HCT116 (cell line): Measurements from ENCODE around the gene BAHCC1. TPM values are rescaled to one million over a fixed set of nuclear protein-coding genes. Genes with fewer than 3 reads are reported as not detected.

Source experiments
- ATAC-seq: fragments of 200-7000 bp; cut with Tn5 transposase; 2 replicates; pipeline ENCODE4 v1.9.1; 2020; ENCODE audit warnings: mild to moderate bottlenecking, moderate library complexity
- BruUV-seq: library from RNA; stranded (reverse); fragments of 400-500 nt; replicated peaks from 2 replicates; lab custom pipeline; 2021; lab: Mats Ljungman, UMichigan
- CTCF ChIA-PET: fragments of 300-600 bp; sonication (Branson Sonifier 250); formaldehyde crosslinking; loops from one replicate; lab custom pipeline; 2021; ENCODE audit warnings: antibody characterized with exemption; lab: Charles Lee
- POLR2A ChIA-PET: fragments of 300-600, 350-600 bp; sonication (Branson Sonifier 250); formaldehyde crosslinking; loops from one replicate; lab custom pipeline; 2021; ENCODE audit warnings: antibody characterized with exemption; lab: Charles Lee
- RAD21 ChIA-PET, 2 experiments: fragments of 300-600 bp; sonication (Branson Sonifier 250); formaldehyde crosslinking; loops; one replicate each; lab custom pipeline; 2023; ENCODE audit warnings: low total read pairs in 2 of 2; ENCODE audit not compliant: uncharacterized antibody in 2 of 2, unreplicated experiment in 2 of 2, low non-redundant PET in 1 of 2; lab: Charles Lee
- DNase-seq: peaks from one replicate; pipeline ENCODE4 v3.0.0-alpha.2; 2010; ENCODE audit warnings: low read depth, low spot score
- H2AFZ ChIP-seq: fragments of 200-600 bp; shearing (Covaris generic), sonication (generic); 2 replicates; pipeline ENCODE4 v1.6.1; 2017; ENCODE audit warnings: low read depth, mixed run types, mixed read lengths, antibody characterized with exemption, low read length; ENCODE audit not compliant: poor library complexity, severe bottlenecking
- H3K27ac ChIP-seq: 2 replicates; pipeline ENCODE4 v1.5.1; 2012; ENCODE audit warnings: low read depth, low read length
- H3K27me3 ChIP-seq: fragments of 200-600 bp; sonication (generic); 2 replicates; pipeline ENCODE4 v1.6.1; 2016; ENCODE audit warnings: mixed run types, low read length, mixed read lengths; ENCODE audit not compliant: insufficient read depth
- H3K36me3 ChIP-seq, 2 experiments: fragments of 200-500 bp in 1 of 2; fragments of 200-600 bp in 1 of 2; sonication (Bioruptor generic) in 1 of 2; sonication (generic) in 1 of 2; 2 replicates each; pipeline versions ENCODE4 v1.5.1 to v1.6.1; 2014 to 2016; ENCODE audit warnings: low read length in 2 of 2, inconsistent platforms in 1 of 2, mixed read lengths in 1 of 2, mixed run types in 1 of 2; ENCODE audit not compliant: insufficient read depth in 2 of 2, control insufficient read depth in 1 of 2
- H3K4me1 ChIP-seq, 2 experiments: fragments of 200-600 bp in 1 of 2; sonication (generic) in 1 of 2; 2 replicates each; pipeline versions ENCODE4 v1.5.1 to v1.6.1; 2012 to 2017; ENCODE audit warnings: low read length in 2 of 2, inconsistent platforms in 1 of 2, mild to moderate bottlenecking in 1 of 2, mixed read lengths in 1 of 2, mixed run types in 1 of 2, moderate library complexity in 1 of 2; ENCODE audit not compliant: insufficient read depth in 2 of 2, control insufficient read depth in 1 of 2
- H3K4me2 ChIP-seq: fragments of 200-600 bp; sonication (generic); 2 replicates; pipeline ENCODE4 v1.6.1; 2017; ENCODE audit warnings: mixed run types, low read length, mixed read lengths
- H3K4me3 ChIP-seq, 2 experiments: fragments of 200-600 bp in 1 of 2; sonication (generic) in 1 of 2; replicated peaks in 1 of 2; 2 replicates each; pipeline ENCODE4 v1.5.1; 2011 to 2016; ENCODE audit warnings: low read length in 2 of 2, control low read depth in 1 of 2, low read depth in 1 of 2, mild to moderate bottlenecking in 1 of 2, mixed read lengths in 1 of 2, mixed run types in 1 of 2
- H3K79me2 ChIP-seq: fragments of 200-600 bp; sonication (generic); 2 replicates; pipeline ENCODE4 v1.6.1; 2017; ENCODE audit warnings: mild to moderate bottlenecking, mixed run types, low read length, moderate library complexity, mixed read lengths; ENCODE audit not compliant: insufficient read depth
- H3K9ac ChIP-seq: fragments of 200-600 bp; sonication (generic); 2 replicates; pipeline ENCODE4 v1.6.1; 2016; ENCODE audit warnings: low read length, mixed read lengths
- H3K9me2 ChIP-seq: fragments of 200-600 bp; sonication (generic), shearing (Covaris generic); 2 replicates; pipeline ENCODE4 v1.6.1; 2017; ENCODE audit warnings: mixed run types, mild to moderate bottlenecking, moderate library complexity; ENCODE audit not compliant: insufficient read depth
- H3K9me3 ChIP-seq, 2 experiments: fragments of 200-500 bp in 1 of 2; fragments of 200-600 bp in 1 of 2; sonication (Bioruptor generic) in 1 of 2; sonication (generic) in 1 of 2; 2 replicates each; pipeline ENCODE4 v1.6.1; 2014 to 2017; ENCODE audit warnings: low read length in 2 of 2, mixed read lengths in 2 of 2, inconsistent platforms in 1 of 2, low read depth in 1 of 2, mild to moderate bottlenecking in 1 of 2, mixed run types in 1 of 2, moderate library complexity in 1 of 2; ENCODE audit not compliant: control insufficient read depth in 1 of 2, insufficient read depth in 1 of 2
- H4K20me1 ChIP-seq: fragments of 200-600 bp; sonication (generic), shearing (Covaris generic); 2 replicates; pipeline ENCODE4 v1.6.1; 2017; ENCODE audit warnings: mixed run types, mild to moderate bottlenecking, moderate library complexity; ENCODE audit not compliant: insufficient read depth
- CBX3 ChIP-seq: IDR thresholded peaks from 2 replicates; pipeline ENCODE4 v1.6.1; 2012; ENCODE audit warnings: low read depth
- CEBPB ChIP-seq: IDR thresholded peaks from 2 replicates; pipeline ENCODE4 v1.6.1; 2012; ENCODE audit warnings: low read depth
- EZH2 ChIP-seq: fragments of 200-600 bp; sonication (generic); IDR thresholded peaks from 2 replicates; pipeline ENCODE4 v1.6.1; 2017; ENCODE audit warnings: antibody characterized with exemption, mixed run types
- JUND ChIP-seq: IDR thresholded peaks from 2 replicates; pipeline ENCODE4 v1.6.1; 2012
- POLR2AphosphoS5 ChIP-seq: IDR thresholded peaks from 2 replicates; pipeline ENCODE4 v1.6.1; 2011; ENCODE audit warnings: mild to moderate bottlenecking, low read depth, low read length, moderate library complexity
- SIN3A ChIP-seq: IDR thresholded peaks from 2 replicates; pipeline ENCODE4 v1.6.1; 2012; ENCODE audit warnings: low read depth
- SP1 ChIP-seq: IDR thresholded peaks from 2 replicates; pipeline ENCODE4 v1.6.1; 2012; ENCODE audit warnings: low read depth
- SRF ChIP-seq: IDR thresholded peaks from 2 replicates; pipeline ENCODE4 v1.6.1; 2012; ENCODE audit warnings: low read depth
- intact Hi-C: fragments of 100-400 bp; cut with micrococcal nuclease; formaldehyde crosslinking; loops from 2 replicates; pipeline ENCODE4 v1.10.0; 2022
- total RNA-seq: library from RNA; stranded (reverse); gene quantifications from one replicate; pipeline ENCODE4 v1.2.1, GENCODE V29; 2021; ENCODE audit not compliant: unreplicated experiment
- TF ChIP-seq, protein P1 (sequence below): IDR thresholded peaks from 2 replicates; pipeline ENCODE4 v1.6.1; 2011; ENCODE audit warnings: mild to moderate bottlenecking, low read length, moderate library complexity; ENCODE audit not compliant: insufficient replicate concordance; ENCODE audit errors: extremely low read depth
- TF ChIP-seq, protein P2 (sequence below): IDR thresholded peaks from 2 replicates; pipeline ENCODE4 v1.6.1; 2012; ENCODE audit warnings: low read depth
- TF ChIP-seq, protein P3 (sequence below): IDR thresholded peaks from 2 replicates; pipeline ENCODE4 v1.6.1; 2012

Gene BAHCC1
- total RNA-seq, 1 experiment from 2014 or later: 45.2 TPM

DNA sequence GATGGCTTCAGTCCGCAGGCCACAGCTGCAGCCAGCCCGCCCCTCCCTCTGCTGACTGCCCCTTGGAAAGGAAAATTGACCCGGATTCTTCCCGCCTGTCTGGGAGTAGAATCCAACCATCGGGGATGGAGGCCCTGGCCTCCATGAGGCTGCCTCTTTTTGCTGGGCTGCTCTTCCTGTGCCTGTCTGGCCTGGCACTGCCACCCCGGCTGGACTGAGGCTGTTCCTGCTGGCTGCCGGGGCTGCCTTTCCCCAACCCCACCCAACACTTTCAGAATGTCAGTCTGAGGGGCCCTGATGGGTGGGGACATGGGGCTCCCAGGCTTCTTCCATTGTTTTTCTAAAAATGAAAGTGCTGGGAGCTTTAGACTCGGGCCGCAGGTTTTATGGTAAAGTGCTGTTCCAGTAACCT lies 7.3 kb downstream of the BAHCC1 start:
- ATAC-seq (no peak), DNase-seq (no peak)
- TF ChIP-seq JUND: no peak
- no peak for TF ChIP-seq SRF
- TF ChIP-seq POLR2AphosphoS5: no peak
- TF ChIP-seq, protein P1, sequence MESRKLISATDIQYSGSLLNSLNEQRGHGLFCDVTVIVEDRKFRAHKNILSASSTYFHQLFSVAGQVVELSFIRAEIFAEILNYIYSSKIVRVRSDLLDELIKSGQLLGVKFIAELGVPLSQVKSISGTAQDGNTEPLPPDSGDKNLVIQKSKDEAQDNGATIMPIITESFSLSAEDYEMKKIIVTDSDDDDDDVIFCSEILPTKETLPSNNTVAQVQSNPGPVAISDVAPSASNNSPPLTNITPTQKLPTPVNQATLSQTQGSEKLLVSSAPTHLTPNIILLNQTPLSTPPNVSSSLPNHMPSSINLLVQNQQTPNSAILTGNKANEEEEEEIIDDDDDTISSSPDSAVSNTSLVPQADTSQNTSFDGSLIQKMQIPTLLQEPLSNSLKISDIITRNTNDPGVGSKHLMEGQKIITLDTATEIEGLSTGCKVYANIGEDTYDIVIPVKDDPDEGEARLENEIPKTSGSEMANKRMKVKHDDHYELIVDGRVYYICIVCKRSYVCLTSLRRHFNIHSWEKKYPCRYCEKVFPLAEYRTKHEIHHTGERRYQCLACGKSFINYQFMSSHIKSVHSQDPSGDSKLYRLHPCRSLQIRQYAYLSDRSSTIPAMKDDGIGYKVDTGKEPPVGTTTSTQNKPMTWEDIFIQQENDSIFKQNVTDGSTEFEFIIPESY: no peak
- TF ChIP-seq CEBPB: no peak
- TF ChIP-seq EZH2: no peak
- Histone ChIP-seq H3K9ac (no peak overlapping the region), H3K27ac (peak overlapping the region; percentile 99), H2AFZ (no peak overlapping the region), H3K79me2 (peaks cover 73% of the 10 kb centered on the region), H3K9me3 (no peaks in the 10 kb centered on the region), H3K36me3 (no peaks in the 10 kb centered on the region; a peak in 1 of 4 replicates), H3K4me1 (peaks cover 23 to 28% of the 10 kb centered on the region in 2 experiments), H4K20me1 (no peaks in the 10 kb centered on the region), H3K27me3 (no peaks in the 10 kb centered on the region), H3K4me3 (no peak overlapping the region), H3K9me2 (no peaks in the 10 kb centered on the region), H3K4me2 (no peak overlapping the region)
- POLR2A ChIA-PET: no interaction called here
- RAD21 ChIA-PET: interaction anchor here (0.6 to 1.4 kb wide), 2 partner anchors 27 to 82 kb away, joined by 4 to 5 read pairs; no protein-coding TSS in a partner anchor
- no TSS peak for BruUV-seq
- CTCF ChIA-PET: interaction anchor here (1.3 to 1.7 kb wide), 2 partner anchors 17 to 20 kb away, joined by 3 to 8 read pairs; no protein-coding TSS in a partner anchor
- intact Hi-C loops: loop anchor here (2.0 kb wide), 1 partner anchor 70 kb away; no protein-coding TSS in a partner anchor

DNA sequence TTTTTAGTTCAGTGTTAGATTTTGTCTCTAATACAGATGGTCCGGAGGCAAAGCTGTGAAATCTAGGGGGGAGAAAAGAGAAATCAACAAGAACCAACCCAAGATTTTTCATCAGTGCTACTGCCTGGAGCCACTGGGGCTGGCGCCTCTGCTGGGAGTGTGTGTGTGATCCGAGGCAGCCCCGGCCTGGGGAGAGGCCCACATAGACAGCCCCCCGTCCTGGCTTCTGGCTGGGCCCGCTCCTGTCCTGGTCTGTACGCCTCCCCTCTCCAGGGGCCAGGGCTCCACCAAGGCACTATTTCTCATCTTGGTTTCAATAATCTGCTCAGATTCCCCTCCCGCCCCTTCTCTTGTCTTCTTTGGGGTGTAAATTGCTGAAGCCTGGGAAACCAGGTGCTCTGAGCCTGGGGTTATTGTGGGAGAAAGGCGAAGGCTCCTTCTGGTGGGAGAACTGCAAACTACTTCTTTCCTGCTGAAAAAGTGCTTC lies 7.8 kb downstream of the BAHCC1 start:
- Histone ChIP-seq H3K9ac (no peak overlapping the region), H3K4me2 (no peak overlapping the region), H3K79me2 (peaks cover 68% of the 10 kb centered on the region), H3K27me3 (no peaks in the 10 kb centered on the region), H3K4me1 (peaks cover 19 to 24% of the 10 kb centered on the region in 2 experiments), H3K9me3 (no peaks in the 10 kb centered on the region), H3K27ac (peak overlapping the region; percentile 99; the same call in 1 of the 2 replicates), H3K36me3 (no peaks in the 10 kb centered on the region; a peak in 1 of 4 replicates), H2AFZ (no peak overlapping the region), H4K20me1 (no peaks in the 10 kb centered on the region), H3K4me3 (no peak overlapping the region), H3K9me2 (no peaks in the 10 kb centered on the region)
- DNase-seq (no peak), ATAC-seq (no peak)
- CTCF ChIA-PET: interaction anchor here (1.3 to 1.7 kb wide), 2 partner anchors 16 to 20 kb away, joined by 3 to 8 read pairs; no protein-coding TSS in a partner anchor
- BruUV-seq: no TSS peak
- intact Hi-C loops: loop anchor here (2.0 kb wide), 1 partner anchor 70 kb away; no protein-coding TSS in a partner anchor
- RAD21 ChIA-PET: interaction anchor here in 1 of 2 experiments (0.6 kb wide), 1 partner anchor 26 kb away, joined by 5 read pairs; no protein-coding TSS in a partner anchor
- POLR2A ChIA-PET: no interaction called here
- TF ChIP-seq SP1 (no peak), SIN3A (no peak), CBX3 (no peak), CEBPB (no peak), SRF (no peak)
- TF ChIP-seq, protein P2, sequence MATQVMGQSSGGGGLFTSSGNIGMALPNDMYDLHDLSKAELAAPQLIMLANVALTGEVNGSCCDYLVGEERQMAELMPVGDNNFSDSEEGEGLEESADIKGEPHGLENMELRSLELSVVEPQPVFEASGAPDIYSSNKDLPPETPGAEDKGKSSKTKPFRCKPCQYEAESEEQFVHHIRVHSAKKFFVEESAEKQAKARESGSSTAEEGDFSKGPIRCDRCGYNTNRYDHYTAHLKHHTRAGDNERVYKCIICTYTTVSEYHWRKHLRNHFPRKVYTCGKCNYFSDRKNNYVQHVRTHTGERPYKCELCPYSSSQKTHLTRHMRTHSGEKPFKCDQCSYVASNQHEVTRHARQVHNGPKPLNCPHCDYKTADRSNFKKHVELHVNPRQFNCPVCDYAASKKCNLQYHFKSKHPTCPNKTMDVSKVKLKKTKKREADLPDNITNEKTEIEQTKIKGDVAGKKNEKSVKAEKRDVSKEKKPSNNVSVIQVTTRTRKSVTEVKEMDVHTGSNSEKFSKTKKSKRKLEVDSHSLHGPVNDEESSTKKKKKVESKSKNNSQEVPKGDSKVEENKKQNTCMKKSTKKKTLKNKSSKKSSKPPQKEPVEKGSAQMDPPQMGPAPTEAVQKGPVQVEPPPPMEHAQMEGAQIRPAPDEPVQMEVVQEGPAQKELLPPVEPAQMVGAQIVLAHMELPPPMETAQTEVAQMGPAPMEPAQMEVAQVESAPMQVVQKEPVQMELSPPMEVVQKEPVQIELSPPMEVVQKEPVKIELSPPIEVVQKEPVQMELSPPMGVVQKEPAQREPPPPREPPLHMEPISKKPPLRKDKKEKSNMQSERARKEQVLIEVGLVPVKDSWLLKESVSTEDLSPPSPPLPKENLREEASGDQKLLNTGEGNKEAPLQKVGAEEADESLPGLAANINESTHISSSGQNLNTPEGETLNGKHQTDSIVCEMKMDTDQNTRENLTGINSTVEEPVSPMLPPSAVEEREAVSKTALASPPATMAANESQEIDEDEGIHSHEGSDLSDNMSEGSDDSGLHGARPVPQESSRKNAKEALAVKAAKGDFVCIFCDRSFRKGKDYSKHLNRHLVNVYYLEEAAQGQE: no peak
- TF ChIP-seq, protein P3, sequence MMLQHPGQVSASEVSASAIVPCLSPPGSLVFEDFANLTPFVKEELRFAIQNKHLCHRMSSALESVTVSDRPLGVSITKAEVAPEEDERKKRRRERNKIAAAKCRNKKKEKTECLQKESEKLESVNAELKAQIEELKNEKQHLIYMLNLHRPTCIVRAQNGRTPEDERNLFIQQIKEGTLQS: no peak
